UCSD-AML1 (cell line): Measurements from ENCODE around the gene POU3F1.

ENCODE experiments used
- DNase-seq: peaks from one replicate; lab custom pipeline; 2025; ENCODE audit not compliant: unreplicated experiment; lab: John Stamatoyannopoulos, UW

Gene POU3F1

GRCh38 chr1:38074302-38074677, 27.7 kb upstream of the POU3F1 start:
- DNase-seq: no peak

GRCh38 chr1:38073534-38074301, 27.1 kb upstream of the POU3F1 start:
- no peak for DNase-seq

DNA sequence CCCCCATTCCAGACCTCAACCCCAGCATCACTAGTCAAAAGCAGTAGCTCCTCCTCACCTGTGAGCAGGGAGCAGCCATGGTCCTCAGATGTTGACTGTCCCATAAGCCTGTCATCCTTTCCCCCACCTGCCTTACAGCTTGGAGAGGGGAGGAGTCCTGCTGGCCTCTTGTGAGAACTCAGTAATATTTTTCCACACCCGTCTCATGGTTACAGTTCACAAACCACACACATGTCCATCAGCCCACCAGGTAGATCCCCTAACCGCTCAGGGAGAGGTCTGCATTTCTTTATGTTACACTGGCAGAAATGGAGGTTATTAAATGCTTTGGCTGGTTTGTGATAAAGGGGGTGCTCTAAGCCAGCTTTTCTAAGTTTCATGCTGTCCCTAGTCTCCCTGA, 26.3 kb upstream of the POU3F1 start:
- DNase-seq: no peak

DNA sequence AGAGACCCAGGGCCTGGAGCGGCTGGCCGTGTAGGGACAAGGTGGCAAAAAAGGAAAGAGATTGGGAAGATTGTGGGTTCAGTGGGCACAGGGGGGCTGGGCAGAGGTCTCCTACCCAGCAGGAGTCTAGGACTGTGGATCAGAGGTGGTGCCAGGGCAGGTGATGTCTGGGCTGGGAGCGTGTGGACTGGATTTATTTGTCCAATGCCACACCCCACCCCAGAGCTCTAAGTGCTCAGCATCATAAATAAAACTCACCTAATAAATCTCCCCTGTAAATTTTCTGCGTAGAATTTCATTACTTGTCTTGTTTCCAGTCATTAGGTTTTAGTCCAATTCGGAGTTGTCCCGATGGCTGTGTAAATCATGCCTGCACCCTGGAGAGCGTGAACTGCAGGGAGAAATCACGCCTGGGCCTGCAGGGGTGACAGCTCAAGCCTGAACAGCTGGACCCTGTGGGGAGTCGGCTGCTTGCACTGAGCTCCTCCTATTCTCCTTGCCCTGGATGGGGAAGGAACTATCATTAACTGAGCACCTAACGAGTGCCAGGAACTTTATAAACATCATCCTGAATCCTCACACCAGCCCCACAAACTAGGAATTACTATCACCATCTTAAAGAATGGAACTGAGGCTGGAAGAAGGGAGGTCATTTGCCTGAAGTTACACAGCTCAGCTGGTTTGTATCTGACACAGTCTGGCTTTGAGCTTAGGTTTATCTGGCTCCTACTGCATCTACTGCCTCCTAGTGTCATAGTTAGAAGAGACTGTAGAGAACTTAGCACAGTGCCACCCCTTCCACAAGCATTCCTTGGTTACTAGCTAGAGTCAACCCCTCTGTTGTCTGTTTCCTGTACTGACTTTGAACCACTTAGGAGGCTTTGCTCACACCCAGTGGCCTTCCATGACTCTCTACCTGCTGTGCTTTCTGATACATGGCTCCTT, 25.0 kb upstream of the POU3F1 start:
- DNase-seq: no peak

DNA sequence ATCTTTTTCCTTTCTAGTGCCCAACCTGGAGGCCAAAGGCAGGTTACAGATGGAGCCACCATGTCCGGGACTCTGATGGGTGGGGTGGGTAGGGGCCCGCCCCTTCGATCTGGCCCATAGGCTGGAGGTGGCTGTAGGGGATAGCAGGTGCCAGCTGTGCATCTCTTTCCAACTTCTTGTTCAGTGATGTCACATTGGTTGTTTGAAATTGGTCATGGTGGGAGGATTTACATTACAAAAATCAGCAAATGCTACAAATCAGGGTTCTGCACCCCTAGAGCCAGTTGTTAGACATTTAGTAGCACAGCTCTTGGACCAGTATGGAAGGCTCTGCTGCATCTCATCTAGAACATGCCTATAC, 22.4 kb upstream of the POU3F1 start:
- no peak for DNase-seq

GRCh38 chr1:38068220-38068979, 21.8 kb upstream of the POU3F1 start:
- DNase-seq: peak; percentile 24

DNA sequence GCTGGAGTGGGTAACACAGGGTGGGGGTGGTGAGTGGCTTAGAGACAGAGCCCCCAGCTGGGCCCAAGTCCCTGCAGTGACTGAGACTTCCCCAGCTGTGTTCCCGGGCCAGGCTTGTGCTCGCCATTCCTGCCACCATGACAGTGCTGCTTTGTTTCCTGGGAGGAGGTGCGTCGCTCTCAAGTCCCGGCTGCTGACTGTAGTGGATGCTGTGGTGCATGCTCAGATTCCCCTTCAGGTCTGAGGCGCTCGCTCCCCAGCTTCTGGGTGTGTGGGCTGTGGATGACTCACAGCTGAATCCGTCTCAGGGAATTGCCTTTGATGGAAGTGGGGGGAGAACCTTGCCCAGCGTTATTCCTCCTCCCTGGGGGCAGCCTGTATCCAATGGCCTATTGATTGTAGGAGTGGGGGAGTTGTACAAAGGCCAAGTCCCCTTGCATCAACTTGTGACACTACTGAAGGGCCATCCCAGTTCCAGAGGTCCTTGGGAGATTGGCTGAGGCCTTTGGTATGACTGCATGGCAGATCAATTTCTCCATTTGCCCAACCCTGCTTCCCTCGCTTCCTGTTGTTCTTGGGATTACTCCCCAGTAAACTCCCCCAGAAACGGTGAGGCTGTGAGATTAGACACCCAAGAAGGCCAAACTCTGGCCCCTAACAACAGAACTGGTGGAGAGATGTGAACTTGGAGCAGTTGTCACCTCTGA, 17.8 kb upstream of the POU3F1 start:
- DNase-seq: no peak

GRCh38 chr1:38063616-38064015, 17.0 kb upstream of the POU3F1 start:
- no peak for DNase-seq

GRCh38 chr1:38062361-38063288, 16.0 kb upstream of the POU3F1 start:
- no peak for DNase-seq

GRCh38 chr1:38061883-38062328, 15.3 kb upstream of the POU3F1 start:
- DNase-seq: no peak

DNA sequence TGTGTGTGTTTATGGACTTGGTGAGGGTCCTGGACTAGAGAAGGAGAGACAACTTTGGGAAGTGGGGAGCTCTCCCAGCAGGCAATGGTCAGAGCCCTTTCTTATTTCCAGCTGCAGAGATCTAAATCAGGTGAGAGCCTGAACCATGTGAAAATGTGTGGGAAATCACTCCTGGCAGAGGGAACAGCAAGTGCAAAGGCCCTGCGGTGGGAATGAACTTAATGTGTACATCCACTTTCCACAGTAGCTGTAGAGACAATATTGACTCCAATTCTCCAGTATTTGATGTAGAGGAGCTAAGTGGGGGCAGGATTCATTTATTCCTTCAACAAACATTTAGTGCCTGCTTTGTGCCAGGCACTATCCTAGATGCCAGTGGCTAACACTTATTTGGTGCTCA, 14.7 kb upstream of the POU3F1 start:
- DNase-seq: no peak

GRCh38 chr1:38060498-38060897, 13.9 kb upstream of the POU3F1 start:
- no peak for DNase-seq

DNA sequence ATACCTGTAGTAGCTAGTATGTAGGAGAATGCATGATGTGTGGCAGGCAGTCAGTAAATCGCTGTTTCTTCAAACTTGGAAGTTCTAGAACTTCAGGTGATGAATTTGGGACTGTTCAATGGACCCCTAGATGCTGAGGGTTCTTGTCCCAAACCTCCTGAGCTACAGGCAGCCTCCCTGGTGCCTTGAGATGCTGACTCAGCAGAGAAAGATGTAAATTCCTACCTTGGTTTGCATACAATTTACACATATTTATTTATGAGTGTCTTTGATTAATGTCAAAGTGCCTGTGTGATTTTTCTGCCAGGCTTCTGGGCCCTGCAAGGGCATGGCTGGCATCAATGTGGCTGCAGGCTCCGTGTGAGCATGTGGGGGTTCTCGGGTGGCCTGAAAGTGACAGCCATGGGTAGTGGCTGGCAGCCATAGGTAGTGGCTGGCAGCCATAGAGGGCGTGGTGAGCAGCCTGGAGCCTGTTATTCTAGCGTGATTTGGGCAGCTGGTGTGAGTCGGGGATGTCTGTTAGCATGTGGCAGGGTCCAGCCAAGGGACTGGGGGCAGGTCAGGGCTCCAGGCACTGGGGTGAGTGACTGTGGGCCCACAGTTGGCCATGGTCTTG, 13.2 kb upstream of the POU3F1 start:
- no peak for DNase-seq

- DNase-seq: no peak
Measured at GRCh38 chr1:38055965-38056364, 9.4 kb upstream of the POU3F1 start.

DNA sequence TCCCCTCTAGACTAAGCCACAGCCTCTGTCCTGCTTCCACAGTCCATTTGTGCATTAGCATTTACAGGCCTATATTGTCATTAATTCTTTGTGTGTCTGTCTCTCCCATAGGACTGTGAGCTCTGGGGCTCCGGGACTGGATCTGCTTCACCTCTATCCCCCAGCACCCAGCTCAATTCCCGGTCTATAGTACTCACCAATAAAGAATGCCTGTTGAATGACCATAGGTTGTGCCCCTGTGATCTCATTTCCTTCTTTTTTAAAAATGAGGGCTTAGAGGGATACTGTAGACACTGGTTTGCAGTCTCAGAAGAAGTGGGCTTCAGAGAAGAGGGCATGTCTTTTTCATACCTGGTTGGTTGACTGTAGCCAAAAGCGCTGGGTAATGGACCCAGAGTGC, 8.8 kb upstream of the POU3F1 start:
- DNase-seq: no peak

GRCh38 chr1:38053416-38054091, 7.0 kb upstream of the POU3F1 start:
- DNase-seq: no peak

DNA sequence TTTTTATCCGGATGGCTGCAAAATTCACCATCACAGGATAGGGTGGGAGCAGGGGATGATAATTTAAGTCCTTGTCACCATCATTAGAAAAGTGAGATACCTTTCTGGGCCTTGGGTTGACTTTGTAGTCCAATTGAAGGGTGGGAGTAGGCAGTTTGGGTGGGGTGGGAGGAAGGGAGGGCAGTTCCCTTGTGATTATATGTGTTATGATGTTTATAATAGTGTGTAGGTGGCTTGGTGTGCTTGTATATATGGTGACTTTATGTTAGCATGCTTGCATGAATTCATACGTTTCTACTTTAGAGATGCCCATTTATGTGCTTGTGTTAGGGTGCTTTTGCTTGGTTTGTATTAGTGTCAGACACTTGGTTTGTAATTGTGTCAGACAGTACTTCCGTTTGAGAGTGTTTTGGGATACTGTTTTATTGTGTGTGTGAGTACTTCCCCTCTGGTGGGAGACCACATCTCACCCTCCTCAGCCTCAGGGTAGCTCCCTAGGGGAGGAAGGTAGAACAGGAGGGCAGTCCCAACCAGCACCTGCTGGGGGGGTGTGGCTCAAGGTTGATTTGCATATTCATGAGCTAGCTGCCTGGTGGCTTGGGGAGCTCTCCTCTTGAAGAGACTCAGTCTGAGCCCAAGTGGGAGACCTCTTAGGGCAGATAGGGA, 6.3 kb upstream of the POU3F1 start:
- no peak for DNase-seq

DNA sequence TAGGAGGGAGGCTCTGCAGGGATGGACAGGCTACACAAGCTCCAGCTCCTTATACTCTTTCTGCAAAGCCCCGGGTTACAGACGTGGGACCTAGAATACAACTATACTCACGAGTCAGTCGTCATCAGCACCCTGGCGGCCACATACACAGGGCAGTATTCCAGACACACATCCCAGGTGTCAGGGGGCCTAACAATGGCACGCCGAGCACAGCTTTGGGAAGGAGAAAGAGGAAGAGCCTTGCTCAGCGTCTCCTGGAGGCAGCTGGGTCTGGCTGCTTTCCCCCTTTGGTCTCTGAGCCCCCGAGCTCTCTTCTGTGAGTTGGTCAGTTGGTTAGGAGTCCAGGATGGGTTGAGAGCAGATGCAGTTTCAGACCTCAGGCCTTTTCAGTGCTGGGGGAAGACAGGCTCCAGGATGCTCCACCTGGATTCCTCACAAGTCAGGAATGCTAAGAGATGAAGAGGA, 4.5 kb upstream of the POU3F1 start:
- DNase-seq: no peak
